HG03571 (cell line): ENCODE measurements around the gene MOB1B.
"Not testable (repeated sequence)": the region's sequence is repeated elsewhere in the genome, so short reads cannot be mapped to it uniquely, and the experiment has no call there.

Experiments used
- ATAC-seq: cut with Tn5 transposase; IDR thresholded peaks from one replicate; pipeline ENCODE4 v1.9.1; 2021; ENCODE audit not compliant: unreplicated experiment

The MOB1B gene

GRCh38 chr4:70948665-70949260 lies 46.6 kb downstream of the MOB1B start:
- no peak for ATAC-seq

- no peak for ATAC-seq
Observed at GRCh38 chr4:70954032-70954431, 51.9 kb downstream of the MOB1B start.

- no peak for ATAC-seq
Observed at GRCh38 chr4:70956549-70957210, 54.5 kb downstream of the MOB1B start.

- no peak for ATAC-seq
Observed at GRCh38 chr4:70958681-70959080, 56.5 kb downstream of the MOB1B start.

GRCh38 chr4:70969076-70969475 lies 66.9 kb downstream of the MOB1B start:
- no peak for ATAC-seq

GRCh38 chr4:70976252-70976651 lies 74.1 kb downstream of the MOB1B start:
- no peak for ATAC-seq

GRCh38 chr4:70979445-70980008 lies 77.4 kb downstream of the MOB1B start:
- peak; percentile 58 for ATAC-seq

- peak; percentile 7 for ATAC-seq
Observed at GRCh38 chr4:70980196-70980595, 78.0 kb downstream of the MOB1B start.

GRCh38 chr4:70984106-70984505 lies 81.9 kb downstream of the MOB1B start:
- ATAC-seq: no peak

GRCh38 chr4:70984589-70984988 lies 82.4 kb downstream of the MOB1B start:
- no peak for ATAC-seq

GRCh38 chr4:70991596-70991995 lies 89.4 kb downstream of the MOB1B start:
- no peak for ATAC-seq

- ATAC-seq: no peak
Observed at GRCh38 chr4:70992391-70992881, 90.3 kb downstream of the MOB1B start.

GRCh38 chr4:70993181-70994068 lies 91.3 kb downstream of the MOB1B start, which contains the start of gene DCK:
Gene DCK (plus strand): TSS chr4:70993649. CDS start chr4:70993836, 187 bp downstream.
- peak; percentile 78 for ATAC-seq

GRCh38 chr4:70994069-70994366 lies 91.8 kb downstream of the MOB1B start:
- no peak for ATAC-seq

GRCh38 chr4:70994387-70995099 lies 92.4 kb downstream of the MOB1B start:
- peak; percentile 36 for ATAC-seq

GRCh38 chr4:70996018-70996360 lies 93.8 kb downstream of the MOB1B start:
- ATAC-seq: no peak

GRCh38 chr4:70997036-70997435 lies 94.9 kb downstream of the MOB1B start:
- ATAC-seq: no peak

GRCh38 chr4:70997546-70997945 lies 95.4 kb downstream of the MOB1B start:
- ATAC-seq: no peak

- not testable (repeated sequence) for ATAC-seq
Observed at GRCh38 chr4:70999639-71000038, 97.5 kb downstream of the MOB1B start.

- not testable (repeated sequence) for ATAC-seq
Observed at GRCh38 chr4:71001363-71001762, 99.2 kb downstream of the MOB1B start.

GRCh38 chr4:71004281-71004851 lies 102.2 kb downstream of the MOB1B start:
- peak; percentile 43 for ATAC-seq
